ENCODE measurements around the gene MVK.

Gene MVK

GRCh38 chr12:109597414-109597794, 23.8 kb downstream of the MVK start:
- DNase-seq (ENCODE audit: low read depth in 2 of 2): no peak
- TF ChIP-seq CTCF (IDR thresholded peaks at IDR 0.05; ENCODE audit: low read depth, low read length): no peak
- no peak overlapping the region for H3K4me3 ChIP-seq (replicated peaks in 1 of 2; ENCODE audit: low read depth in 2 of 2, low read length in 2 of 2)

GRCh38 chr12:109597795-109598427, 24.3 kb downstream of the MVK start:
- DNase-seq (ENCODE audit: low read depth in 2 of 2): peak; percentile 82 to 89
- no peak overlapping the region for H3K4me3 ChIP-seq (replicated peaks in 1 of 2; ENCODE audit: low read depth in 2 of 2, low read length in 2 of 2)
- peak; percentile 98 for TF ChIP-seq CTCF (IDR thresholded peaks at IDR 0.05; ENCODE audit: low read depth, low read length)

- H3K4me3 ChIP-seq (replicated peaks in 1 of 2; ENCODE audit: low read depth in 2 of 2, low read length in 2 of 2): no peak overlapping the region
- no peak for DNase-seq (ENCODE audit: low read depth in 2 of 2)
- no peak for TF ChIP-seq CTCF (IDR thresholded peaks at IDR 0.05; ENCODE audit: low read depth, low read length)
These were observed 24.8 kb downstream of the MVK start for GRCh38 chr12:109598428-109598854.

GRCh38 chr12:109599087-109599486, 25.5 kb downstream of the MVK start:
- TF ChIP-seq CTCF (IDR thresholded peaks at IDR 0.05; ENCODE audit: low read depth, low read length): no peak
- H3K4me3 ChIP-seq (replicated peaks in 1 of 2; ENCODE audit: low read depth in 2 of 2, low read length in 2 of 2): no peak overlapping the region
- no peak for DNase-seq (ENCODE audit: low read depth in 2 of 2)

GRCh38 chr12:109600481-109600880, 26.9 kb downstream of the MVK start:
- H3K4me3 ChIP-seq (replicated peaks in 1 of 2; ENCODE audit: low read depth in 2 of 2, low read length in 2 of 2): no peak overlapping the region
- TF ChIP-seq CTCF (IDR thresholded peaks at IDR 0.05; ENCODE audit: low read depth, low read length): no peak
- no peak for DNase-seq (ENCODE audit: low read depth in 2 of 2)

- DNase-seq (ENCODE audit: low read depth in 2 of 2): no peak
These were observed 27.4 kb downstream of the MVK start for GRCh38 chr12:109600995-109601394.

More at GRCh38 chr12:109600995-109601394, 27.4 kb downstream of the MVK start:
- TF ChIP-seq CTCF (IDR thresholded peaks at IDR 0.05; ENCODE audit: low read depth, low read length): no peak
- H3K4me3 ChIP-seq (replicated peaks in 1 of 2; ENCODE audit: low read depth in 2 of 2, low read length in 2 of 2): no peak overlapping the region

Measured in cardiac fibroblast (primary cell).